HEK293 (cell line): ENCODE data around the gene PNCK.
"Not testable (repeated sequence)": the region's sequence is repeated elsewhere in the genome, so short reads cannot be mapped to it uniquely, and the experiment has no call there.

Source experiments
- CTCF ChIA-PET: fragments of 350-600 bp; formaldehyde crosslinking; extraction: SDS; loops from one replicate; lab custom pipeline; 2021; ENCODE audit warnings: antibody characterized with exemption; lab: Yijun Ruan, JAX
- POLR2A ChIA-PET: fragments of 300-600 bp; formaldehyde crosslinking; extraction: SDS; loops from one replicate; lab custom pipeline; 2020; ENCODE audit warnings: antibody characterized with exemption, inconsistent platforms; lab: Yijun Ruan, JAX
- H3K27ac ChIP-seq: fragments of 200-500 bp; sonication (Bioruptor generic); 2 replicates; pipeline ENCODE4 v1.5.1; 2014; ENCODE audit warnings: low read depth, low read length, control low read depth, inconsistent platforms; ENCODE audit errors: extremely low read depth
- H3K36me3 ChIP-seq, 2 experiments: fragments of 200-500 bp in 1 of 2; sonication (Bioruptor generic) in 1 of 2; 1 replicate in 1 of 2; 2 replicates in 1 of 2; pipeline ENCODE4 v1.5.1; 2014 to 2017; ENCODE audit warnings: inconsistent platforms in 2 of 2, low read length in 2 of 2; ENCODE audit not compliant: control insufficient read depth in 2 of 2, insufficient read depth in 1 of 2
- H3K4me1 ChIP-seq: fragments of 200-500 bp; sonication (Bioruptor generic); 2 replicates; pipeline ENCODE4 v1.5.1; 2014; ENCODE audit warnings: mild to moderate bottlenecking, low read length, inconsistent platforms; ENCODE audit not compliant: control insufficient read depth, insufficient read depth
- H3K4me3 ChIP-seq: 2 replicates; pipeline ENCODE4 v1.5.1; 2011; ENCODE audit warnings: low read depth, mild to moderate bottlenecking, control low read depth, low read length, moderate library complexity
- H3K9me3 ChIP-seq: fragments of 200-500 bp; sonication (Bioruptor generic); 2 replicates; pipeline ENCODE4 v1.5.1; 2014; ENCODE audit warnings: low read depth, low read length, inconsistent platforms; ENCODE audit not compliant: control insufficient read depth, insufficient read depth
- GFI1B ChIP-seq: fragments of 450-650 bp; formaldehyde crosslinking; IDR thresholded peaks from 2 replicates; pipeline ENCODE4 v1.5.1; 2016; ENCODE audit warnings: missing biosample characterization, missing genetic modification characterization
- GLIS1 ChIP-seq: fragments of 450-650 bp; formaldehyde crosslinking; IDR thresholded peaks from 2 replicates; pipeline ENCODE4 v1.5.1; 2016; ENCODE audit warnings: missing biosample characterization, missing genetic modification characterization
- PRDM10 ChIP-seq: fragments of 450-650 bp; formaldehyde crosslinking; IDR thresholded peaks from 2 replicates; pipeline ENCODE4 v1.5.1; 2016; ENCODE audit warnings: missing biosample characterization, missing genetic modification characterization
- PRDM4 ChIP-seq: fragments of 450-650 bp; formaldehyde crosslinking; IDR thresholded peaks from 2 replicates; pipeline ENCODE4 v1.5.1; 2017; ENCODE audit warnings: missing biosample characterization, missing genetic modification characterization
- TRIM28 ChIP-seq: IDR thresholded peaks from 2 replicates; pipeline ENCODE4 v1.6.1; 2011; ENCODE audit warnings: low read length, control low read depth, borderline replicate concordance
- ZBTB6 ChIP-seq: fragments of 450-650 bp; formaldehyde crosslinking; IDR thresholded peaks from 2 replicates; pipeline ENCODE4 v1.5.1; 2017; ENCODE audit warnings: missing biosample characterization, missing genetic modification characterization
- ZIC2 ChIP-seq: fragments of 450-650 bp; formaldehyde crosslinking; IDR thresholded peaks from 2 replicates; pipeline ENCODE4 v1.5.1; 2016; ENCODE audit warnings: missing biosample characterization, missing genetic modification characterization
- ZNF354C ChIP-seq: fragments of 450-650 bp; formaldehyde crosslinking; IDR thresholded peaks from 2 replicates; pipeline ENCODE4 v1.5.1; 2016; ENCODE audit warnings: missing biosample characterization, missing genetic modification characterization, low read depth, borderline replicate concordance
- ZNF501 ChIP-seq: fragments of 450-650 bp; formaldehyde crosslinking; IDR thresholded peaks from 2 replicates; pipeline ENCODE4 v1.5.1; 2016; ENCODE audit warnings: missing biosample characterization, missing genetic modification characterization
- ZNF645 ChIP-seq: fragments of 450-650 bp; formaldehyde crosslinking; IDR thresholded peaks from 2 replicates; pipeline ENCODE4; 2016; ENCODE audit warnings: missing biosample characterization, missing genetic modification characterization
- ZNF704 ChIP-seq: fragments of 450-650 bp; formaldehyde crosslinking; IDR thresholded peaks from 2 replicates; pipeline ENCODE4 v1.5.1; 2016; ENCODE audit warnings: missing biosample characterization, missing genetic modification characterization
- ZNF843 ChIP-seq: fragments of 450-650 bp; formaldehyde crosslinking; IDR thresholded peaks from 2 replicates; pipeline ENCODE4 v1.5.1; 2016; ENCODE audit warnings: missing biosample characterization, missing genetic modification characterization

Gene PNCK

GRCh38 chrX:153684467-153685155, 11.0 kb upstream of the PNCK start:
- Histone ChIP-seq H3K4me3 (no peak overlapping the region), H3K4me1 (no peaks in the 10 kb centered on the region), H3K27ac (no peak overlapping the region), H3K9me3 (no peaks in the 10 kb centered on the region), H3K36me3 (peaks cover 0 to 2% of the 10 kb centered on the region in 2 experiments; a peak in 1 of 3 replicates)
- ChIA-PET POLR2A (interaction anchor here (0.5 kb wide), 1 partner anchor 110 kb away, joined by 3 read pairs; the partner anchor contains the start of gene SSR4), CTCF (interaction anchor here (0.7 to 5.1 kb wide), 5 partner anchors 16 to 146 kb away, joined by 3 to 39 read pairs (median 3); no protein-coding TSS in a partner anchor)
- no peak for TF ChIP-seq TRIM28
- no peak for TF ChIP-seq ZBTB6 (tag by site-specific recombination)

GRCh38 chrX:153683486-153683885, 9.9 kb upstream of the PNCK start:
- CTCF ChIA-PET, result interaction anchor here (1.3 to 5.1 kb wide), 2 partner anchors 15 to 129 kb away, joined by 5 to 39 read pairs; no protein-coding TSS in a partner anchor
- POLR2A ChIA-PET, H3K27ac ChIP-seq, H3K4me3 ChIP-seq, H3K36me3 ChIP-seq, H3K9me3 ChIP-seq, H3K4me1 ChIP-seq: not testable (repeated sequence)

GRCh38 chrX:153681175-153681574, 7.6 kb upstream of the PNCK start:
- 0 out of 2 replicates have a peak, but pooled peaks have one; percentile 32 for TF ChIP-seq PRDM4 (tag by site-specific recombination)
- TF ChIP-seq ZNF354C, result no peak
- no peak for TF ChIP-seq ZNF704 (tag by site-specific recombination)
- TF ChIP-seq GFI1B (tag by site-specific recombination), result no peak
- TF ChIP-seq ZNF843, result no peak
- TF ChIP-seq ZNF645 (tag by site-specific recombination), result no peak
- Histone ChIP-seq H3K9me3 (no peaks in the 10 kb centered on the region), H3K36me3 (no peaks in the 10 kb centered on the region), H3K27ac (no peak overlapping the region), H3K4me1 (no peaks in the 10 kb centered on the region), H3K4me3 (no peak overlapping the region)
- CTCF ChIA-PET, result interaction anchor here (5.1 kb wide), 1 partner anchor 13 kb away, joined by 39 read pairs; no protein-coding TSS in a partner anchor
- POLR2A ChIA-PET, result no interaction called here

- Histone ChIP-seq H3K36me3 (no peaks in the 10 kb centered on the region), H3K27ac (no peak overlapping the region), H3K4me1 (no peaks in the 10 kb centered on the region), H3K4me3 (no peak overlapping the region), H3K9me3 (no peaks in the 10 kb centered on the region)
- TF ChIP-seq ZNF501 (tag by site-specific recombination) (no peak), GLIS1 (tag by site-specific recombination) (peak; percentile 64), PRDM10 (no peak), ZIC2 (tag by site-specific recombination) (peak; percentile 62)
- POLR2A ChIA-PET, result no interaction called here
- CTCF ChIA-PET, result no interaction called here
Observed at GRCh38 chrX:153674219-153674851, 722 bp upstream of the PNCK start.
